Activated naive CD4-positive, alpha-beta T cell treated with anti-CD3 and anti-CD28 coated beads, Interleukin-2, amount 50 U/mL, for 24 hours (primary cell): Measurements from ENCODE around the gene PERP.
"Not testable (repeated sequence)": the region's sequence is repeated elsewhere in the genome, so short reads cannot be mapped to it uniquely, and the experiment has no call there.

Experiments used
- H3K27ac Mint-ChIP-seq: one replicate; pipeline ENCODE4 v1.8.0; 2021; ENCODE audit warnings: mild to moderate bottlenecking, mixed read lengths
- H3K27me3 Mint-ChIP-seq: one replicate; pipeline ENCODE4 v1.8.0; 2021; ENCODE audit warnings: mixed read lengths
- H3K36me3 Mint-ChIP-seq: one replicate; pipeline ENCODE4 v1.8.0; 2021; ENCODE audit warnings: mixed read lengths
- H3K4me1 Mint-ChIP-seq: one replicate; pipeline ENCODE4 v1.8.0; 2021; ENCODE audit warnings: mixed read lengths
- H3K4me3 Mint-ChIP-seq: one replicate; pipeline ENCODE4 v1.8.0; 2021; ENCODE audit warnings: mild to moderate bottlenecking, mixed read lengths
- H3K9me3 Mint-ChIP-seq: one replicate; pipeline ENCODE4 v1.8.0; 2021; ENCODE audit warnings: mixed read lengths

PERP gene

DNA sequence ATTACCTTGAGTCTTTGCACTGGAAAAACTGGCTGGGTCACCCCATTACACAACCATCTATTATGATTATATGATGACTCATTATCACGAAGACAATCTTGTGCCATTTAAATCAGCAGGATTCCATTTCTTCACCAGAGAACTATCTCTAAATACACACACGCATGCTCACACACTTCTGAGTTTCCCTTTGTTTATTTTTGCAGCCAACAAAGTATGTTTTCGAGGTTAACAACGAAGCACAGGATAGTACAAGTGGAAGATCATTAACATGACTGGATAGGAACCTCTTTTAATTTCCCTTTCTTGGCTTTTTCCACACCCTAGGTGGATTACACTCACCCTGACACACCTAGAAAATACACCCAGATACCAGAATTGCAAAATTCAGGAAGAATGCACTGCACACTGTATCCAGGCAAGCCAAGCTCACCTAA is 18.9 kb downstream of the PERP start:
- peaks cover 11% of the 10 kb centered on the region for H3K27me3 Mint-ChIP-seq
- H3K9me3 Mint-ChIP-seq = no peaks in the 10 kb centered on the region
- no peaks in the 10 kb centered on the region for H3K36me3 Mint-ChIP-seq
- no peak overlapping the region for H3K27ac Mint-ChIP-seq
- no peak overlapping the region for H3K4me3 Mint-ChIP-seq
- no peaks in the 10 kb centered on the region for H3K4me1 Mint-ChIP-seq

DNA sequence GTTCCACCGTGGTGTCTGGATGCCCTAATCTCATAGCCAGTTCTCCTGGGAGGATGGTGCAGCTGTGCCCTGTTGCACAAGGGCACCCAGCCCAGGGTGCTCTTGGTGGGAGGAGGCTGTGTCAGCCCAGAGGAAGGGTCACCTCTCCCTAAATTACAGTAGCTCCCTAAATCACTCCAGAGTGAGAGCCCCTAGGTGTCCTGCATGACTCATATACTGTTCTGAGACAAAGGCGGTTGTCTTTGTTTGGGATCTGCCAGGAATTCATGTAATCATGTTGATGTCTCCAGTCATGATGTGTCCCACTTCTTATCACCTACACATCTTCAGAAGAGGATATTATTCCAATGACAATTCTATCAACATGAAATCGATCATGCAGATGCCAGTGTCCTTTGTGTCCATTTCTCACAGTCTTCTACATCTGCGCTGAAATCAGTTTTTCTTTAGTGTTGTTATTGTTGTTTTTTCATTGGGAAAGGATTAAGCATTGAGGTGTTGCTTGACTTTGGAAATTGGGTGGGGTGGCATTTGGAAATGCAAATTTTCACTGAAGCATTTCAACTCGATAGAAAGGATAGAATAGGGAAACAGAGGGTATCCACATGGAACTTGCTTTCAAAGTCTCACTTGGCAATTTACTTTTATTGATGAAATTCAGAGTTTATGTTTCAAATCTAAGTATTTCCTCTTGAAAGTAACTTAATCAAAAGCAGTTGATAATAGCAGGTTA is 19.5 kb downstream of the PERP start:
- no peaks in the 10 kb centered on the region for H3K9me3 Mint-ChIP-seq
- peaks cover 13% of the 10 kb centered on the region for H3K27me3 Mint-ChIP-seq
- H3K4me3 Mint-ChIP-seq = no peak overlapping the region
- H3K4me1 Mint-ChIP-seq = no peaks in the 10 kb centered on the region
- H3K36me3 Mint-ChIP-seq = no peaks in the 10 kb centered on the region
- no peak overlapping the region for H3K27ac Mint-ChIP-seq

DNA sequence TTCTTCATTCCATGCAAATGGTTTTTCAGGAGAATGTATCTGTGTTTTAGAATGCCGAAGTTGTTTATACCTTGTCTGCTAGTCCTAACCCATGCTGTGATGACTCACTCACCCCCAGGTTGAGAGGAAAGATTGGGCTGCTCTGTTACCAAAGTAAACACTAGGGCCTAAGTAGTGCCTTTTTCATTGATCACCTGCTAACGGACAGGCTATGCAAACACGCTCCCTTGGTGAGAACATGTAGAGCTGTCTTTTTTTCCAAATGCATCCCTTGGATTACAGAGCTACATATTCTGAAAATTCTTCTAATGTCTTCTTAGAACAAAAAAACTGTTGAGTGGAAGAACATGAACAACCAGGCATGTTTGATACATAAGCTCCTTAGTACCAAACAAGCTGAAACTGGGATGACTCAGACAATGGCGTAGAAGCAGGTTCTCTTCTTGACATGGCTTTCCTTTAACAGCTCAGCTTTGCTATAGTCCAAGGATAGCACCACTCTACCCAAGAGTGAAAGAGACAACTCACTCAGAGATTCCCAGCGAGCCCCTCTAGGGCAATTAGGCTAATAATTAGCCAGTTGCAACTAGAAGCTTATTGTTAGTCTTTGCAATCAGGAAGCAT is 20.5 kb downstream of the PERP start:
- peaks cover 16% of the 10 kb centered on the region for H3K27me3 Mint-ChIP-seq

DNA sequence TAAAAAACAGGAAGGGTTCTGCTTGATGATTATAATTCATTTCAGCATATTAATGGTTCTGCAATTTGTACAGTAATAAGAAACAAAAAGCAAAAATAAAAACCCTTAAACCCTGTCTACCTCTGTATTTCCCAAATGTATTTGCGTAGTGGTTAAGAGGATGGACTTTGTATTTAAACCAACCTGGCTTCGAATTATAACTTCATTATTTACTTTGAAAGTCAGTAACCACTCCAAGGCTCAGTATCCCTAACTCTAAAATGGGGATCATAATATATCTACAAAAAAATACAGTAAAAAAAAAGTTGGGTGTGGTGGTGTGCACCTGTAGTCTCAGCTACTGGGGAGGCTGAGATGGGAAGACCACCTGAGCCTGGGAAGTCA is 21.4 kb downstream of the PERP start:
- Mint-ChIP-seq H3K9me3 (no peaks in the 10 kb centered on the region), H3K4me1 (no peaks in the 10 kb centered on the region), H3K4me3 (no peak overlapping the region), H3K36me3 (no peaks in the 10 kb centered on the region), H3K27ac (no peak overlapping the region), H3K27me3 (peaks cover 17% of the 10 kb centered on the region)

More for the DNA sequence above, 20.5 kb downstream of the PERP start:
- Mint-ChIP-seq H3K9me3 (no peaks in the 10 kb centered on the region), H3K36me3 (no peaks in the 10 kb centered on the region), H3K4me3 (no peak overlapping the region), H3K4me1 (no peaks in the 10 kb centered on the region), H3K27ac (no peak overlapping the region)

DNA sequence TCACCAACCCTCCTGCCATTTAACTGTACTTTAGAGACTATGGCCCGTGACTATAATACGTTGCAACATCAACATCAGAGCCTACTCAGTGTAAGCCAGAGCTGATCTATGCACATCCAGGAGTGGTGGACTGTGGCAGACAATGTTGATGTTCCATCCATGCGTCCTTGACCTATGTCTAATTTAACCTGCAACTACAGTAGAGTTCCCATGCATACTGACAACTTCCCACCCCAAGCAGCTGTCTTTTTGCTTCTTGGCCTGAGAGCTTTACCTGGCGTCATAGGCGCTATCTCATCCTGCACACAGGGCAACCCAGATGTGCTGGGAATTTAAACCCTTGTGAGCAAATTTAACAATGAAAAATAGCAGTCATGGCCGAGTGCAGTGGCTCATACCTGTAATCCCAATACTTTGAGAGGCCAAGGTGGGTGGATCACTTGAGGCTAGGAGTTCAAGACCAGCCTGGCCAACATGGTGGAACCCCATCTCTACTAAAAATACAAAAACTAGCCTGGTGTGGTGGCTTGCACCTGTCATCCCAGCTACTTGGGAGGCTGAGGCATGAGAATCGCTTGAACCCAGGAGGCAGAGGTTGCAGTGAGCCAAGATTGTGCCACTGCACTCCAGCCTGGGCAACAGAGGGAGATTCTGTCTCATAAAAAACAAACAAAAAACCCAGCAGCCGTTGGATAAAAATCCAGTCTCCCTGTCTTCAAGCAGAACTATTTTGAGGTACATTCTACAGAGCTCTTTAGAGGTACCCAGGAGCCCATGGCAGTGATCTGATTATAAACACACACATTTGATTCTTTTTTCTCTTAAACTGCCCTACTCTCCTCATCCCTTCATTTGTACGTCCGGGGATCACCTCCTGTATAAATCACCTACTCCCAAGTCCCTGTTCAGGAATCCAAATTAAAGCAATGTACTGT is 22.0 kb downstream of the PERP start:
- no peaks in the 10 kb centered on the region for H3K36me3 Mint-ChIP-seq
- H3K9me3 Mint-ChIP-seq = no peaks in the 10 kb centered on the region
- H3K27me3 Mint-ChIP-seq = peaks cover 18% of the 10 kb centered on the region
- H3K4me1 Mint-ChIP-seq = no peaks in the 10 kb centered on the region
- H3K4me3 Mint-ChIP-seq = no peak overlapping the region
- H3K27ac Mint-ChIP-seq = no peak overlapping the region

DNA sequence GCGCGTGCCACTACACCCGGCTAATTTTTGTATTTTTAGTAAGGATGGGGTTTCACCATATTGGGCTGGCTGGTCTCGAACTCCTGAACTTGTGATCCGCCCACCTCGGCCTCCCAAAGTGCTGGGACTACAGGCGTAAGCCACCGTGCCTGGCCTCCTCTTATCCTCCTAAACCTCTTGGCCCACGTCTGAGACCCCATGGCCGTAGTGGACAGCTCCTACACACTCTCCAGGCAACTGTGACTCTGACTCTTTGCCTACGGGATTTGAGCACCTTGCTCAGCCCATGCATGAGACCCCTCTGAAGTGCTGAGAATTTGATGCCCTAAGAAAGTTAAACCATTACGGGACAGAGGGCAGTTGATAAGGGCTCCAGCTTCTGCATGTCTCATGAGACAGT is 25.0 kb downstream of the PERP start:
- Mint-ChIP-seq H3K4me1 (no peaks in the 10 kb centered on the region), H3K27me3 (peaks cover 33% of the 10 kb centered on the region), H3K4me3 (no peak overlapping the region), H3K27ac (no peak overlapping the region), H3K9me3 (no peaks in the 10 kb centered on the region), H3K36me3 (no peaks in the 10 kb centered on the region)

DNA sequence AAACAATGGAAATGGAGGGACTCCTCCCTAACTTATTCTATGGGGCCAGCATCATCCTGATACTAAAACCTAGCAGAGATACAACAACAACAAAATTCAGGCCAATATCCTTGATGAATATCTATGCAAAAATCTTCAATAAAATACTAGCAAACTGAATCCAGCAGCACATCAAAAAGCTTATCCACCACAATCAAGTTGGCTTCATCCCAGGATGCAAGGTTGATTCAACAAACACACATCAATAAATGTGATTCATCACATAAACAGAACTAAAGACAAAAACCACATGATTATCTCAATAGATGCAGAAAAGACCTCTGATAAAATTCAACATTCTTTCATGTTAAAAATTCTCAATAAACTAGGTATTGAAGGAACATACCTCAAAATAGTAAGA is 27.7 kb downstream of the PERP start:
- H3K4me3 Mint-ChIP-seq, H3K4me1 Mint-ChIP-seq, H3K27ac Mint-ChIP-seq, H3K36me3 Mint-ChIP-seq, H3K9me3 Mint-ChIP-seq: not testable (repeated sequence)
- peaks cover 42% of the 10 kb centered on the region for H3K27me3 Mint-ChIP-seq

DNA sequence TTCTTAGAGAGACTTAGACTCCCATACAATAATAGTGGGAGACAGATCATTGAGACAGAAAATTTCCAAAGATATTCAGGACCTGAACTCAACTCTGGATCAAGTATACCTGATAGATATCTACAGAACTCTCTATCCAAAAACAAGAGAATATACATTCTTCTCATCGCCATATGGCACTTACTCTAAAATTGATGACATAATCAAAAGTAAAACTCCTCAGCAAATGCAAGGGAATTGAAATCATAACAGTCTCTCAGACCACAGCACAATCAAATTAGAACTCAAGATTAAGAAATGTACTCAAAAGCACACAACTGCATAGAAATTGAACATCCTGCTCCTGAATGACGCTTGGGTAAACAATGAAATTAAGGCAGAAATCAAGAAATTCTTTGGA is 28.7 kb downstream of the PERP start:
- Mint-ChIP-seq H3K27me3 (peaks cover 44% of the 10 kb centered on the region), H3K4me3 (no peak overlapping the region), H3K4me1 (no peaks in the 10 kb centered on the region), H3K27ac (no peak overlapping the region), H3K36me3 (no peaks in the 10 kb centered on the region), H3K9me3 (peaks cover 5% of the 10 kb centered on the region)

DNA sequence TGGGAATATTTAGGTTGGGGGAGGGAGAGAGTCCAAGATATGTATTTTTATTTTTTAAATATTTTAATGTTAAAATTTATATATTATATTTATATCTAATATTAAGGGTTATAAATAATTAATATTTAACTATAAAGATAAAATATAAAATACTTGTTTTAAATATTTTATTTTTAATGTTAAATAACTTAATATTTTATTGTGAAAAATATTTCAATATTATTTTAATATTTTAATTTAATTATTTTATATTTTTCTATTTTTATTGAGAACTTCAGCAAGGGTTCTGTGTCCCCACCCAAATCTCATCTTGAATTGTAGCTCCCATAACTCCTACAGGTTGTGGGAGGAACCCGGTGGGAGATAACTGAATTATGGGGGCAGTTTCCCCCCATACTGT is 34.0 kb downstream of the PERP start:
- peaks cover 18% of the 10 kb centered on the region for H3K27me3 Mint-ChIP-seq
- no peak overlapping the region for H3K4me3 Mint-ChIP-seq
- H3K4me1 Mint-ChIP-seq = no peaks in the 10 kb centered on the region
- H3K27ac Mint-ChIP-seq = no peak overlapping the region
- H3K36me3 Mint-ChIP-seq = no peaks in the 10 kb centered on the region
- peaks cover 9% of the 10 kb centered on the region for H3K9me3 Mint-ChIP-seq

DNA sequence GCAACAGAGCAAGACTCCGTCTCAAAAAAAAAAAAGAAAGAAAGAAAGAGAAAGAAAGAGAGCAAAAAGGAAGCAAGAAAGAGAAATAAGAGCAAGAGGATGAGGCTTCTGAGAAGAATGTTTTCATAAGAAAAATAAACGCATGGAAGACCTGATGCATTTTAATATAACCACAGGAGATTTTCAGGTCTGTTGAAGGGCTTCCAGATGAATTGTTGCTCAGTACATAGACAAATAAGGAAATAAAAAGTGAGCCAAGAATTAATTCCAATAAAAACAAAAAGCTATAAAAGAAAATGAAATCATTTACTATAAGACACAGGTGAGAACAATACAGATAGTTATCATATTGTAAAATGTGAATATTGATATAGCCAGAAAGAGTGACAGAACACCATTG is 43.5 kb downstream of the PERP start:
- Mint-ChIP-seq H3K36me3 (no peaks in the 10 kb centered on the region), H3K9me3 (no peaks in the 10 kb centered on the region), H3K4me3 (no peak overlapping the region), H3K4me1 (peaks cover 5% of the 10 kb centered on the region), H3K27me3 (peaks cover 5% of the 10 kb centered on the region), H3K27ac (no peak overlapping the region)

DNA sequence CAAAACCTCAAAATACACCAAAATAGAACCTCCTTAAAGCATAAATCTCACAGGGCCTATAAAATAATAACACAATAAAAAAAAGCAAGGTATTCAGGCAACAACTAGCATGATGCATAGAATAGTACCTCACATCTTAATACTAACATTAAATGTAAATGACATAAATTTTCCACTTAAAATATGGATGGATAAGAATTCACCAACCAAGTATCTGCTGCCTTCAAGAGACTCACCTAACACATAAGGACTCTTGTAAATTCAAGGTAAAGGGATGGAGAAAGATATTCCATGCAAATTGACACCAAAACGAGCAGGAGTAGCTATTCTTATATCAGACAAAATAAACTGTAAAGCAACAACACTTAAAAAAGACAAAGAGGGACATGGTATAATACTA is 52.2 kb downstream of the PERP start:
- Mint-ChIP-seq H3K4me1 (no peaks in the 10 kb centered on the region), H3K4me3 (no peak overlapping the region), H3K9me3 (peaks cover 21% of the 10 kb centered on the region), H3K36me3 (peaks cover 4% of the 10 kb centered on the region), H3K27me3 (peaks cover 42% of the 10 kb centered on the region), H3K27ac (no peak overlapping the region)

DNA sequence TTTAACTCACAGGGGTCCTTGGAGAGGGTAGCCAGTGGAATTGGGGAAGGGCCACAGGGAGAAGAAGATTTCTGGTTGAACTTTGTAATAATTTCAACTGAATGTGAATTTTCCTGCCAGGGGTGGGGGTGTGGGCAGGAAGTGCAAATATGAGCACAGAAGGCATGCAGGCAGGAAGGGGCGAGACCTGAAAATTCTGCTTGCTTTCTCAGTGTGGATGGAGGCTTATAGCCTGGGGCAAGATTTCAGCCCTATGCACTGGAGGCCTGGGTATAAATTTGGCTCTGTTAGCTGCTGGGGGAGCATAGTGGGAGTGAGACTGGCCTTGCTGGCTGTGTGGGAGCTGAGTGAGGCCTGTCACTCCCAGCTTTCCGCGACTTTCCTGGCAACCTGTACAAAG is 54.4 kb downstream of the PERP start:
- peaks cover 20% of the 10 kb centered on the region for H3K9me3 Mint-ChIP-seq
- peaks cover 4% of the 10 kb centered on the region for H3K36me3 Mint-ChIP-seq
- no peak overlapping the region for H3K27ac Mint-ChIP-seq
- peaks cover 38% of the 10 kb centered on the region for H3K27me3 Mint-ChIP-seq
- H3K4me3 Mint-ChIP-seq = no peak overlapping the region
- H3K4me1 Mint-ChIP-seq = no peaks in the 10 kb centered on the region

DNA sequence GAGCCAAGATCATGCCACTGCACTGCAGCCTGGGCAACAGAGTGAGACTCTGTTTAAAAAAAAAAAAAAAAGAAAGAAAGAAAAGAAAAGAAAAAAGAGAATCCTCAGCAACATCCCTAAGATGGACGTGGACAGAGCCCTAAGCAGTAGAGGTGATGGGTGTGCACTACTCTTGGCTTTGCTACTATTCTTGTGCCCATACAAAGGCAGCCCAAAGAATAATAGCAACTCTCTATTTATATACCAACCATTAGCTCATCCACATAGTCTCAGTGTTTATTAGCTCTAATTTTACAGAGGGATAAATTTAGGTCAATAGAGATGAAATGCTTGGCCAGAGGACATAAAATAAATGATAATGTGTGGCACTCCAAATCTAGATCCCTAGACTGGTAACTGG is 62.2 kb downstream of the PERP start:
- no peaks in the 10 kb centered on the region for H3K4me1 Mint-ChIP-seq
- peaks cover 8% of the 10 kb centered on the region for H3K27me3 Mint-ChIP-seq
- no peak overlapping the region for H3K27ac Mint-ChIP-seq
- H3K4me3 Mint-ChIP-seq = no peak overlapping the region
- no peaks in the 10 kb centered on the region for H3K9me3 Mint-ChIP-seq
- H3K36me3 Mint-ChIP-seq = no peaks in the 10 kb centered on the region

DNA sequence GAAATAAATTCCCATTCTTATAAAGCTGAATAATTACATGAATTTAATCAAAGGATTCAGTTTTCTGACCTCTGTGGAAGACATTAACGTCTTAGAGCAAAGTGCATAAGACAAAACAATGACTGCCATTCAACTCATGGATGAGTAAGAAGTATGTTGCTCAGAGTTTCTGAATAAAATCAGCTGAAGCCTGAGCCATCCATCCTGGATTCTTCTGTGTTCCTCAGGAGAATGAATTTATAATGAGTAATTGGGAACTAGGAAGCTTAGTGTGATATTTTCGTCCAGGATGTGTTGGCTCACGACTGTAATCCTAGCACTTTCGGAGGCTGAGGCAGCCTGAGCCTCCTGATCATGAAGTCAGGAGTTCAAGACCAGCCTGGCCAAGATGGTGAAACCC is 62.8 kb downstream of the PERP start:
- Mint-ChIP-seq H3K27ac (no peak overlapping the region), H3K4me1 (no peaks in the 10 kb centered on the region), H3K4me3 (no peak overlapping the region), H3K9me3 (no peaks in the 10 kb centered on the region), H3K27me3 (peaks cover 8% of the 10 kb centered on the region), H3K36me3 (no peaks in the 10 kb centered on the region)
